ENCODE results near the gene POGLUT3. TPM values are rescaled to one million over a fixed set of nuclear protein-coding genes. Genes with fewer than 3 reads are reported as not detected.

Gene POGLUT3
- polyA plus RNA-seq, 3 donors from 2014 or later, result 10.4 to 17.1 (median 16.6) TPM

- Mint-ChIP-seq H3K27ac (no peak overlapping the region), H3K4me3 (no peak overlapping the region), H3K4me1 (no peaks in the 10 kb centered on the region), H3K36me3 (peaks cover 0 to 7% (median 0%) of the 10 kb centered on the region in 3 donors), H3K9me3 (no peaks in the 10 kb centered on the region), H3K27me3 (ENCODE audit: low read depth in 3 of 3) (peaks cover 0 to 5% (median 0%) of the 10 kb centered on the region in 3 donors)
- no peak for DNase-seq
These were observed 26.2 kb upstream of the POGLUT3 start for GRCh38 chr11:108524422-108524821.

GRCh38 chr11:108522318-108522717 is 24.1 kb upstream of the POGLUT3 start:
- Mint-ChIP-seq H3K9me3 (no peaks in the 10 kb centered on the region), H3K4me1 (no peaks in the 10 kb centered on the region), H3K27me3 (ENCODE audit: low read depth in 3 of 3) (peaks cover 0 to 5% (median 1%) of the 10 kb centered on the region in 3 donors), H3K4me3 (no peak overlapping the region), H3K36me3 (peaks cover 0 to 7% (median 0%) of the 10 kb centered on the region in 3 donors), H3K27ac (no peak overlapping the region)
- DNase-seq, result no peak

- Mint-ChIP-seq H3K36me3 (peaks cover 4 to 13% (median 9%) of the 10 kb centered on the region in 3 donors), H3K27ac (no peak overlapping the region), H3K4me3 (no peak overlapping the region), H3K9me3 (no peaks in the 10 kb centered on the region), H3K4me1 (no peaks in the 10 kb centered on the region), H3K27me3 (ENCODE audit: low read depth in 3 of 3) (peaks cover 0 to 2% (median 1%) of the 10 kb centered on the region in 3 donors)
- no peak for DNase-seq
These were observed 20.4 kb upstream of the POGLUT3 start for GRCh38 chr11:108518581-108518980.

GRCh38 chr11:108516125-108516524 is 17.9 kb upstream of the POGLUT3 start:
- no peak overlapping the region for H3K4me3 Mint-ChIP-seq
- peaks cover 0 to 2% (median 1%) of the 10 kb centered on the region in 3 donors for H3K27me3 Mint-ChIP-seq (ENCODE audit: low read depth in 3 of 3)
- no peaks in the 10 kb centered on the region for H3K9me3 Mint-ChIP-seq
- H3K4me1 Mint-ChIP-seq, result no peaks in the 10 kb centered on the region
- no peak overlapping the region for H3K27ac Mint-ChIP-seq
- peaks cover 4 to 18% (median 13%) of the 10 kb centered on the region in 3 donors for H3K36me3 Mint-ChIP-seq
- DNase-seq, result no peak

GRCh38 chr11:108512708-108513107 is 14.5 kb upstream of the POGLUT3 start:
- no peaks in the 10 kb centered on the region for H3K4me1 Mint-ChIP-seq
- H3K27ac Mint-ChIP-seq, result no peak overlapping the region
- no peak for DNase-seq
- peaks cover 4 to 24% (median 13%) of the 10 kb centered on the region in 3 donors for H3K36me3 Mint-ChIP-seq
- H3K4me3 Mint-ChIP-seq, result no peak overlapping the region
- peaks cover 0 to 3% (median 0%) of the 10 kb centered on the region in 3 donors for H3K27me3 Mint-ChIP-seq (ENCODE audit: low read depth in 3 of 3)
- H3K9me3 Mint-ChIP-seq, result no peaks in the 10 kb centered on the region

GRCh38 chr11:108511851-108512474 is 13.8 kb upstream of the POGLUT3 start:
- Mint-ChIP-seq H3K4me1 (no peaks in the 10 kb centered on the region), H3K27me3 (ENCODE audit: low read depth in 3 of 3) (peaks cover 0 to 3% (median 0%) of the 10 kb centered on the region in 3 donors), H3K9me3 (no peaks in the 10 kb centered on the region), H3K27ac (no peak overlapping the region), H3K36me3 (peaks cover 4 to 24% (median 13%) of the 10 kb centered on the region in 3 donors), H3K4me3 (no peak overlapping the region)
- no peak for DNase-seq

GRCh38 chr11:108508653-108509593 is 10.7 kb upstream of the POGLUT3 start:
- peaks cover 0 to 4% (median 0%) of the 10 kb centered on the region in 3 donors for H3K27me3 Mint-ChIP-seq (ENCODE audit: low read depth in 3 of 3)
- no peak overlapping the region for H3K4me3 Mint-ChIP-seq
- H3K36me3 Mint-ChIP-seq, result peaks cover 0 to 17% (median 5%) of the 10 kb centered on the region in 3 donors
- no peak for DNase-seq
- H3K9me3 Mint-ChIP-seq, result no peaks in the 10 kb centered on the region
- no peak overlapping the region for H3K27ac Mint-ChIP-seq
- no peaks in the 10 kb centered on the region for H3K4me1 Mint-ChIP-seq

GRCh38 chr11:108501396-108501795 is 3.2 kb upstream of the POGLUT3 start:
- no peak for DNase-seq
- H3K4me1 Mint-ChIP-seq, result peaks cover 12 to 22% of the 10 kb centered on the region in 2 donors
- no peak overlapping the region for H3K4me3 Mint-ChIP-seq
- H3K27ac Mint-ChIP-seq, result no peak overlapping the region
- H3K36me3 Mint-ChIP-seq, result no peaks in the 10 kb centered on the region
- no peaks in the 10 kb centered on the region for H3K9me3 Mint-ChIP-seq
- peaks cover 5 to 10% (median 7%) of the 10 kb centered on the region in 3 donors for H3K27me3 Mint-ChIP-seq (ENCODE audit: low read depth in 3 of 3)

- peak overlapping the region in 2 of 5 donors; percentile 71 to 93 for H3K4me3 Mint-ChIP-seq
These were observed 2.5 kb upstream of the POGLUT3 start for GRCh38 chr11:108500721-108501120.

GRCh38 chr11:108500169-108500568 is 2.0 kb upstream of the POGLUT3 start:
- H3K27ac Mint-ChIP-seq, result peak overlapping the region in 2 of 6 donors; percentile 11 to 23

More at GRCh38 chr11:108500721-108501120, 2.5 kb upstream of the POGLUT3 start:
- Mint-ChIP-seq H3K27me3 (ENCODE audit: low read depth in 3 of 3) (peaks cover 5 to 10% (median 7%) of the 10 kb centered on the region in 3 donors), H3K27ac (peak overlapping the region in 1 of 6 donors; percentile 11), H3K36me3 (no peaks in the 10 kb centered on the region), H3K4me1 (peaks cover 15 to 28% of the 10 kb centered on the region in 2 donors), H3K9me3 (no peaks in the 10 kb centered on the region)
- no peak for DNase-seq

GRCh38 chr11:108498816-108499408 is 728 bp upstream of the POGLUT3 start:
- Mint-ChIP-seq H3K9me3 (no peaks in the 10 kb centered on the region), H3K27me3 (ENCODE audit: low read depth in 3 of 3) (peaks cover 7 to 9% (median 7%) of the 10 kb centered on the region in 3 donors), H3K4me1 (peaks cover 15 to 32% of the 10 kb centered on the region in 2 donors), H3K27ac (peak overlapping the region; percentile 81 to 96 (median 88)), H3K4me3 (peak overlapping the region; percentile 91 to 93 (median 91)), H3K36me3 (no peaks in the 10 kb centered on the region)
- no peak for DNase-seq

More at GRCh38 chr11:108500169-108500568, 2.0 kb upstream of the POGLUT3 start:
- Mint-ChIP-seq H3K36me3 (no peaks in the 10 kb centered on the region), H3K27me3 (ENCODE audit: low read depth in 3 of 3) (peaks cover 6 to 10% (median 7%) of the 10 kb centered on the region in 3 donors), H3K4me1 (peaks cover 15 to 28% of the 10 kb centered on the region in 2 donors), H3K4me3 (peak overlapping the region in 3 of 5 donors; percentile 71 to 93 (median 91)), H3K9me3 (no peaks in the 10 kb centered on the region)
- no peak for DNase-seq

GRCh38 chr11:108497317-108498045 is 703 bp downstream of the POGLUT3 start:
- H3K4me3 Mint-ChIP-seq, result peak overlapping the region; percentile 98 to 100 (median 99)
- DNase-seq, result peak; percentile 67 to 76 (median 75)
- peak overlapping the region; percentile 98 to 100 (median 99) for H3K27ac Mint-ChIP-seq
- no peaks in the 10 kb centered on the region for H3K36me3 Mint-ChIP-seq
- H3K4me1 Mint-ChIP-seq, result peaks cover 15 to 33% of the 10 kb centered on the region in 2 donors
- H3K27me3 Mint-ChIP-seq (ENCODE audit: low read depth in 3 of 3), result peaks cover 7 to 8% (median 7%) of the 10 kb centered on the region in 3 donors
- no peaks in the 10 kb centered on the region for H3K9me3 Mint-ChIP-seq

Data from immature natural killer cell (primary cell).